Measurements from ENCODE around the gene LINGO1.

DNA sequence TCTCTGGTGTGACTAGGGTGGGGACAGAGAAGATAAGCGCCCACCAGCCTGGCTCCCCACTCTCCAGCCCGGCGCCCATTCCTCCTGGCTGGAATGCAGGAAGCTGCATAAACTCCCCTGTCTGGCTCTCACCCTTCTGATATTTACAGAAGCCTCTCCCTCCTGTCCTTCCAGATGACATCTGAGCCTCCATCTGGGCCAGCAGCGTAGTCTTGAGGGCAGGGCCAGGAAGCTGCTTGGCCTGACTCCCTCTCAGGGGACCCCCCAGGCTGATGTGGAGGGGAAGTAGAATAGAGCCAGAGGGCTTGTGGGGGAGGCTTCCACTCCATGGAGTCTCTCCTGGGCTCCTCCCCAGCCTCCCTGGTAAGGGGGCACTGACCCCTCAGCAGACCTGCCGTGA is 49.9 kb downstream of the LINGO1 start:
- TF ChIP-seq MXI1 (IDR thresholded peaks at IDR 0.05; ENCODE audit: low read depth, low read length) (no peak), CHD2 (IDR thresholded peaks at IDR 0.05; ENCODE audit: low read length, partially characterized antibody) (no peak), FOXJ3 (CRISPR knock-in tag; IDR thresholded peaks at IDR 0.05) (no peak), SMC3 (IDR thresholded peaks at IDR 0.05; ENCODE audit: low read depth, low read length) (no peak), RAD21 (IDR thresholded peaks at IDR 0.05; ENCODE audit: low read length) (no peak), ELF1 (IDR thresholded peaks at IDR 0.05) (no peak), POLR2AphosphoS5 (IDR thresholded peaks at IDR 0.05; ENCODE audit: low read depth, low read length) (no peak)
- TF ChIP-seq, protein P1, sequence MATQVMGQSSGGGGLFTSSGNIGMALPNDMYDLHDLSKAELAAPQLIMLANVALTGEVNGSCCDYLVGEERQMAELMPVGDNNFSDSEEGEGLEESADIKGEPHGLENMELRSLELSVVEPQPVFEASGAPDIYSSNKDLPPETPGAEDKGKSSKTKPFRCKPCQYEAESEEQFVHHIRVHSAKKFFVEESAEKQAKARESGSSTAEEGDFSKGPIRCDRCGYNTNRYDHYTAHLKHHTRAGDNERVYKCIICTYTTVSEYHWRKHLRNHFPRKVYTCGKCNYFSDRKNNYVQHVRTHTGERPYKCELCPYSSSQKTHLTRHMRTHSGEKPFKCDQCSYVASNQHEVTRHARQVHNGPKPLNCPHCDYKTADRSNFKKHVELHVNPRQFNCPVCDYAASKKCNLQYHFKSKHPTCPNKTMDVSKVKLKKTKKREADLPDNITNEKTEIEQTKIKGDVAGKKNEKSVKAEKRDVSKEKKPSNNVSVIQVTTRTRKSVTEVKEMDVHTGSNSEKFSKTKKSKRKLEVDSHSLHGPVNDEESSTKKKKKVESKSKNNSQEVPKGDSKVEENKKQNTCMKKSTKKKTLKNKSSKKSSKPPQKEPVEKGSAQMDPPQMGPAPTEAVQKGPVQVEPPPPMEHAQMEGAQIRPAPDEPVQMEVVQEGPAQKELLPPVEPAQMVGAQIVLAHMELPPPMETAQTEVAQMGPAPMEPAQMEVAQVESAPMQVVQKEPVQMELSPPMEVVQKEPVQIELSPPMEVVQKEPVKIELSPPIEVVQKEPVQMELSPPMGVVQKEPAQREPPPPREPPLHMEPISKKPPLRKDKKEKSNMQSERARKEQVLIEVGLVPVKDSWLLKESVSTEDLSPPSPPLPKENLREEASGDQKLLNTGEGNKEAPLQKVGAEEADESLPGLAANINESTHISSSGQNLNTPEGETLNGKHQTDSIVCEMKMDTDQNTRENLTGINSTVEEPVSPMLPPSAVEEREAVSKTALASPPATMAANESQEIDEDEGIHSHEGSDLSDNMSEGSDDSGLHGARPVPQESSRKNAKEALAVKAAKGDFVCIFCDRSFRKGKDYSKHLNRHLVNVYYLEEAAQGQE (IDR thresholded peaks at IDR 0.05; ENCODE audit: low read depth, low read length) = no peak
- TF ChIP-seq, protein P2, sequence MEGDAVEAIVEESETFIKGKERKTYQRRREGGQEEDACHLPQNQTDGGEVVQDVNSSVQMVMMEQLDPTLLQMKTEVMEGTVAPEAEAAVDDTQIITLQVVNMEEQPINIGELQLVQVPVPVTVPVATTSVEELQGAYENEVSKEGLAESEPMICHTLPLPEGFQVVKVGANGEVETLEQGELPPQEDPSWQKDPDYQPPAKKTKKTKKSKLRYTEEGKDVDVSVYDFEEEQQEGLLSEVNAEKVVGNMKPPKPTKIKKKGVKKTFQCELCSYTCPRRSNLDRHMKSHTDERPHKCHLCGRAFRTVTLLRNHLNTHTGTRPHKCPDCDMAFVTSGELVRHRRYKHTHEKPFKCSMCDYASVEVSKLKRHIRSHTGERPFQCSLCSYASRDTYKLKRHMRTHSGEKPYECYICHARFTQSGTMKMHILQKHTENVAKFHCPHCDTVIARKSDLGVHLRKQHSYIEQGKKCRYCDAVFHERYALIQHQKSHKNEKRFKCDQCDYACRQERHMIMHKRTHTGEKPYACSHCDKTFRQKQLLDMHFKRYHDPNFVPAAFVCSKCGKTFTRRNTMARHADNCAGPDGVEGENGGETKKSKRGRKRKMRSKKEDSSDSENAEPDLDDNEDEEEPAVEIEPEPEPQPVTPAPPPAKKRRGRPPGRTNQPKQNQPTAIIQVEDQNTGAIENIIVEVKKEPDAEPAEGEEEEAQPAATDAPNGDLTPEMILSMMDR (IDR thresholded peaks at IDR 0.05) = no peak

All from SK-N-SH (cell line).